Stimulated activated CD8-positive, alpha-beta memory T cell treated with anti-CD3 and anti-CD28 coated beads, Interleukin-15, amount 100 ng/mL, for 4 hours (primary cell): Measurements from ENCODE around the gene TMEM62.
A peak's percentile ranks its signal among the peaks of the same experiment; 100 is the strongest.
"Not testable (repeated sequence)": the region's sequence is repeated elsewhere in the genome, so short reads cannot be mapped to it uniquely, and the experiment has no call there.

Experiments used
- DNase-seq, 2 donors: peaks; one replicate each; pipeline ENCODE4 v3.0.0-alpha.2; 2020; ENCODE audit warnings: low read depth in 2 of 2

TMEM62 gene

GRCh38 chr15:43177147-43177546, 43.8 kb downstream of the TMEM62 start:
- not testable (repeated sequence) for DNase-seq

GRCh38 chr15:43183270-43183669, 49.9 kb downstream of the TMEM62 start:
- no peak for DNase-seq

- DNase-seq: no peak
Observed at GRCh38 chr15:43184407-43185124, 51.2 kb downstream of the TMEM62 start.

GRCh38 chr15:43185157-43186002, 52.0 kb downstream of the TMEM62 start, which contains the start of gene CCNDBP1:
CCNDBP1 (plus strand) TSS chr15:43185403; CDS start chr15:43185499, 96 bp downstream.
- DNase-seq: peak; percentile 71

- DNase-seq: no peak
Observed at GRCh38 chr15:43186003-43186353, 52.6 kb downstream of the TMEM62 start.

GRCh38 chr15:43187544-43188155, 54.3 kb downstream of the TMEM62 start:
- no peak for DNase-seq

- no peak for DNase-seq
Observed at GRCh38 chr15:43189296-43189695, 55.9 kb downstream of the TMEM62 start.

GRCh38 chr15:43190178-43190577, 56.8 kb downstream of the TMEM62 start:
- DNase-seq: no peak

- no peak for DNase-seq
Observed at GRCh38 chr15:43193710-43194109, 60.3 kb downstream of the TMEM62 start.

GRCh38 chr15:43194795-43195194, 61.4 kb downstream of the TMEM62 start:
- no peak for DNase-seq

GRCh38 chr15:43196760-43197548, 63.6 kb downstream of the TMEM62 start:
- no peak for DNase-seq

GRCh38 chr15:43197773-43198172, 64.4 kb downstream of the TMEM62 start:
- DNase-seq: not testable (repeated sequence)

- not testable (repeated sequence) for DNase-seq
Observed at GRCh38 chr15:43198556-43198955, 65.2 kb downstream of the TMEM62 start.

- DNase-seq: no peak
Observed at GRCh38 chr15:43198992-43199391, 65.6 kb downstream of the TMEM62 start.

- DNase-seq: no peak
Observed at GRCh38 chr15:43199945-43200488, 66.6 kb downstream of the TMEM62 start.

- peak in 1 of 2 donors; percentile 15 for DNase-seq
Observed at GRCh38 chr15:43204016-43204901, 70.9 kb downstream of the TMEM62 start.

- DNase-seq: no peak
Observed at GRCh38 chr15:43206054-43206453, 72.7 kb downstream of the TMEM62 start.

GRCh38 chr15:43207024-43207423, 73.6 kb downstream of the TMEM62 start:
- no peak for DNase-seq

- DNase-seq: no peak
Observed at GRCh38 chr15:43208052-43209002, 74.9 kb downstream of the TMEM62 start.
